H1 (cell line): ENCODE results near the gene COPS6. TPM values are rescaled to one million over a fixed set of nuclear protein-coding genes. Genes with fewer than 3 reads are reported as not detected.
A peak's percentile ranks its signal among the peaks of the same experiment; 100 is the strongest.

Experiments
- BACH1 ChIP-seq: IDR thresholded peaks from 2 replicates; pipeline ENCODE4 v1.6.1; 2012; ENCODE audit warnings: low read length, improper control_type of control experiment
- EGR1 ChIP-seq: IDR thresholded peaks from 2 replicates; pipeline ENCODE4 v1.6.1; 2011; ENCODE audit warnings: low read depth, low read length, borderline replicate concordance
- RFX5 ChIP-seq: IDR thresholded peaks from 2 replicates; pipeline ENCODE4 v1.6.1; 2011; ENCODE audit warnings: low read depth, low read length, improper control_type of control experiment, borderline replicate concordance
- ZNF274 ChIP-seq: IDR thresholded peaks from 2 replicates; pipeline ENCODE4 v1.7.0; 2012; ENCODE audit warnings: low read length, borderline replicate concordance; ENCODE audit errors: extremely low read depth
- microRNA counts: library from miRNA; unstranded; fragments of <30 nt; microRNA quantifications from one replicate; lab custom pipeline; 2015
- microRNA-seq, 2 experiments: library from miRNA; unstranded; fragments of <30 nt; microRNA quantifications; one replicate each; pipeline versions ENCODE4 to v1.2.0, GENCODE V29; 2016 to 2020; ENCODE audit warnings: borderline microRNAs expressed in 2 of 2, borderline number of aligned reads in 2 of 2, borderline replicate concordance in 1 of 2
- polyA plus RNA-seq, 7 experiments: library from polyadenylated mRNA; depleted of rRNA in 3 of 7; stranded (reverse) in 5 of 7; unstranded in 2 of 7; fragments of >200 nt in 5 of 7; fragments of 200-250 nt in 2 of 7; gene quantifications; 1 replicate in 5 of 7; 2 replicates in 1 of 7; 4 replicates in 1 of 7; pipeline versions ENCODE4 v1.2.1 to v1.2.3, GENCODE V29; 2011 to 2013; ENCODE audit warnings: missing spikeins in 2 of 7, mixed read lengths in 2 of 7
- small RNA-seq: library from polyadenylated mRNA; stranded (forward); fragments of <200 nt; extraction: miRNeasy Mini kit (QIAGEN cat#:217004); gene quantifications from one replicate; pipeline ENCODE3, GENCODE V24; 2013; ENCODE audit not compliant: insufficient read depth
- total RNA-seq: library from RNA; stranded (reverse); fragmentation: NEBNext Ultra II Directional; extraction: Animal tissue kit (Norgen Biotek cat#: 25700); gene quantifications from 2 replicates; pipeline ENCODE4 v1.2.1, GENCODE V29; 2021

The COPS6 gene
- total and polyA plus RNA-seq, 2 of the 8 experiments (the other 6 are each of a cell fraction or from before 2014, with no cell fraction given): 127 to 225 TPM

GRCh38 chr7:100141555-100141949 lies 52.8 kb downstream of the COPS6 start (continued):
- no peak for TF ChIP-seq BACH1
- no peak for TF ChIP-seq RFX5
- TF ChIP-seq ZNF274: no peak
- TF ChIP-seq EGR1: no peak

MicroRNAs within 50 kb of the gene (microRNA counts, 767-probe panel; counts per million panel counts)
- microRNA hsa-miR-106b-5p (lab: Ali Mortazavi, UCI): 5,722 counts per million, percentile 95 among the panel's probes with 10 or more counts
- microRNA hsa-miR-25-3p (lab: Ali Mortazavi, UCI): 10,234 counts per million, percentile 98 among the panel's probes with 10 or more counts
- microRNA hsa-miR-93-5p (lab: Ali Mortazavi, UCI): 10,507 counts per million, percentile 99 among the panel's probes with 10 or more counts

Small RNA genes within 50 kb of the gene (microRNA-seq; reads per million reads assigned to microRNA genes)
- gene MIR106B (1,350 to 2,598 reads per million in 2 experiments), gene MIR25 (137 to 262 reads per million in 2 experiments), gene MIR93 (2,696 to 3,899 reads per million in 2 experiments)

Small RNA genes within 50 kb of the gene (small RNA-seq; reads per million reads assigned to genes)
- gene MIR106B: 2,487 reads per million, percentile 100 among the genes with 10 or more reads in this experiment
- gene MIR25: 40,370 reads per million, percentile 100 among the genes with 10 or more reads in this experiment
- gene MIR93: 12,692 reads per million, percentile 100 among the genes with 10 or more reads in this experiment

Other genes starting within 250 kb of the COPS6 start
- not detected in 2 replicates for gene OR2AE1, start 211.9 kb upstream of the COPS6 start, total RNA-seq
- gene OR2AE1, start 211.9 kb upstream of the COPS6 start, polyA plus RNA-seq (2011; rRNA removed): not detected in 2 replicates
- gene TRIM4, start 169.4 kb upstream of the COPS6 start, total RNA-seq: 6.6 and 7.3 TPM in 2 replicates
- 0.02 and 0.03 TPM in 2 replicates for gene TRIM4, start 169.4 kb upstream of the COPS6 start, polyA plus RNA-seq (2011; rRNA removed)
- gene GJC3, start 159.3 kb upstream of the COPS6 start, total RNA-seq: 2.5 and 3.0 TPM in 2 replicates
- gene GJC3, start 159.3 kb upstream of the COPS6 start, polyA plus RNA-seq (2011; rRNA removed): 1.7 and 2.7 TPM in 2 replicates
- gene AZGP1, start 112.9 kb upstream of the COPS6 start, total RNA-seq: 0.29 and 0.52 TPM in 2 replicates
- 0.57 and 0.68 TPM in 2 replicates for gene AZGP1, start 112.9 kb upstream of the COPS6 start, polyA plus RNA-seq (2011; rRNA removed)
- 37.7 and 40.6 TPM in 2 replicates for gene ZKSCAN1, start 73.4 kb upstream of the COPS6 start, total RNA-seq
- 8.2 and 9.3 TPM in 2 replicates for gene ZKSCAN1, start 73.4 kb upstream of the COPS6 start, polyA plus RNA-seq (2011; rRNA removed)
- 25.4 and 26.1 TPM in 2 replicates for gene ZSCAN21, start 39.2 kb upstream of the COPS6 start, total RNA-seq
- 12.7 and 15.4 TPM in 2 replicates for gene ZSCAN21, start 39.2 kb upstream of the COPS6 start, polyA plus RNA-seq (2011; rRNA removed)
- gene ZNF3, start 7.2 kb upstream of the COPS6 start, total RNA-seq: 49.1 and 50.7 TPM in 2 replicates
- 21.3 and 26.9 TPM in 2 replicates for gene ZNF3, start 7.2 kb upstream of the COPS6 start, polyA plus RNA-seq (2011; rRNA removed)
- gene MCM7, start 12.4 kb downstream of the COPS6 start, total RNA-seq: 339 and 344 TPM in 2 replicates
- gene MCM7, start 12.4 kb downstream of the COPS6 start, polyA plus RNA-seq (2011; rRNA removed): 313 and 394 TPM in 2 replicates
- 15.2 and 15.8 TPM in 2 replicates for gene AP4M1, start 12.7 kb downstream of the COPS6 start, total RNA-seq
- 15.9 and 16.6 TPM in 2 replicates for gene AP4M1, start 12.7 kb downstream of the COPS6 start, polyA plus RNA-seq (2011; rRNA removed)
- 101 and 109 TPM in 2 replicates for gene TAF6, start 30.4 kb downstream of the COPS6 start, total RNA-seq
- 66.7 and 113 TPM in 2 replicates for gene TAF6, start 30.4 kb downstream of the COPS6 start, polyA plus RNA-seq (2011; rRNA removed)
- 15.3 and 15.9 TPM in 2 replicates for gene CNPY4, start 30.7 kb downstream of the COPS6 start, total RNA-seq
- 9.1 and 10.2 TPM in 2 replicates for gene CNPY4, start 30.7 kb downstream of the COPS6 start, polyA plus RNA-seq (2011; rRNA removed)
- gene MBLAC1, start 38.0 kb downstream of the COPS6 start, total RNA-seq: 1.7 TPM in 2 replicates
- gene MBLAC1, start 38.0 kb downstream of the COPS6 start, polyA plus RNA-seq (2011; rRNA removed): 1.00 and 1.2 TPM in 2 replicates
- gene LAMTOR4, start 59.9 kb downstream of the COPS6 start, total RNA-seq: 153 and 161 TPM in 2 replicates
- gene LAMTOR4, start 59.9 kb downstream of the COPS6 start, polyA plus RNA-seq (2011; rRNA removed): 622 and 735 TPM in 2 replicates
- gene TRAPPC14, start 69.8 kb downstream of the COPS6 start, total RNA-seq: 20.2 and 22.1 TPM in 2 replicates
- 11.9 and 19.6 TPM in 2 replicates for gene TRAPPC14, start 69.8 kb downstream of the COPS6 start, polyA plus RNA-seq (2011; rRNA removed)
- gene GAL3ST4, start 79.6 kb downstream of the COPS6 start, total RNA-seq: 5.1 and 5.3 TPM in 2 replicates
- 13.8 and 15.8 TPM in 2 replicates for gene GAL3ST4, start 79.6 kb downstream of the COPS6 start, polyA plus RNA-seq (2011; rRNA removed)
- gene GPC2, start 88.4 kb downstream of the COPS6 start, total RNA-seq: 44.8 and 46.8 TPM in 2 replicates
- gene GPC2, start 88.4 kb downstream of the COPS6 start, polyA plus RNA-seq (2011; rRNA removed): 25.3 and 47.8 TPM in 2 replicates
- gene STAG3, start 88.9 kb downstream of the COPS6 start, total RNA-seq: 3.3 and 3.8 TPM in 2 replicates
- gene STAG3, start 88.9 kb downstream of the COPS6 start, polyA plus RNA-seq (2011; rRNA removed): 1.3 and 1.9 TPM in 2 replicates
- gene PVRIG, start 131.0 kb downstream of the COPS6 start, total RNA-seq: not detected in 2 replicates
- 0.15 TPM in 1 of 2 replicates, not detected in the other for gene PVRIG, start 131.0 kb downstream of the COPS6 start, polyA plus RNA-seq (2011; rRNA removed)
- gene SPDYE3, start 218.7 kb downstream of the COPS6 start, total RNA-seq: not detected in 2 replicates
- gene SPDYE3, start 218.7 kb downstream of the COPS6 start, polyA plus RNA-seq (2011; rRNA removed): not detected in 2 replicates